Measurements from ENCODE around the gene PAPSS1.

Gene PAPSS1

DNA sequence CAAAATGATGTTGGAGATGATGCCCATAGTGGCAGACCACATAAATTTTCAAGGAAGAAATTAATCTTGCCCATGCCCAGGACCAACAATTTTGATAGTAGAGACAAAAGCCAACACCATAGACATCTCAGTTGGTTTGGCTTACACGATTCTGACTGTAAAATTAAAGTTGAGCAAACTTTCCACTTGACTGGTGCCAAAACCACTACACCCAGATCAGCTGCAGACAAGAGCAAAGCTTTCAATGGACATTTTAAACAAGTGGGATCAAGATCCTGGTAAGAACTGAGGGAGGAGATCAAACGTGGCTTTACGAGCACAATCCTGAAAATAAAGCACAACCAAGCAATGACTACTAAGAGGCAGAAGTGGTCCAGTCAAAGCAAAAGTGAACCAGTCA is 90.7 kb downstream of the PAPSS1 start:
- no peak for DNase-seq (ENCODE audit: low read depth)

DNA sequence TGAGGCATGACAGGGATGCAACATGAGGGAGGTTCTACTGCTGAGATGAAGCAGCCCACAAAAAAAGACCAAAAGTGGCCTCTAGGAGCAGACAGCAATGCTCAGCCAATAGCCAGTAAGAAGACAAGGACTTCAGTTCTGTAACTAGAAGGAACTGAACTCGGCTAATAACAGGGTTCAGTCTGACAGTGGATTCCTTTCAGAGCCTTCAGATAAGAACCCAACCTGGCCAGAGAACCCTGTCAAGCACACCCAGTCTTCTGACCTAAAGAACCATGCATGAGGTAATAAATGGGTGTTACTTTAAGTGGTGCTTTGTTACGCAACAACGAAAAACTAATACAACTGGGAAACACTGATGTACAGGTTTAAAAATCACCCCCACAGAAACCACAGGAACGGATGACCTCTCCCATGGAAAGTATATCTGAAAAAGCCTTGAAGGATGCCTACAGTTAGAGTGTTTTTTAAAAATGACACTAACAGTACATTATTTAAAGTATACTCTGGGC is 94.6 kb downstream of the PAPSS1 start:
- no peak for DNase-seq (ENCODE audit: low read depth)

DNA sequence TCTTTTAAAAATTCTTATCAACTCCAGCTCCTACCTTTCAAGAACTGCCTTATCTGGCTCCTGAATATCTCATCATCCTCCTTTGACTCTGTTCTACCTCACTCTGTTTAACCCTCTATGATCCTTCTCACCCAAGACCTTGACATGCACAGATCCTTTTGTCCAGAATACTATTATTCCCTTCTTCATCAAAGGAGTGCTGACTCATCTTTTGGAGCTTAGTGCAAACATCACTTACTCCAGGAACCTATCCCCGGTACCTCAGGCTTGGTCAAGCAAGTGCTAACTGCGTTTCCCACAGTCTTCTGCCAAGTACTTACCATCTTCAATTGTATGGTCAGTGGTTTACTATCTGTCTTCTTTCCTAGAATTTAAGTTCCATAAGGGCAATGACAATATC is 96.0 kb downstream of the PAPSS1 start:
- DNase-seq (ENCODE audit: low read depth): no peak

DNA sequence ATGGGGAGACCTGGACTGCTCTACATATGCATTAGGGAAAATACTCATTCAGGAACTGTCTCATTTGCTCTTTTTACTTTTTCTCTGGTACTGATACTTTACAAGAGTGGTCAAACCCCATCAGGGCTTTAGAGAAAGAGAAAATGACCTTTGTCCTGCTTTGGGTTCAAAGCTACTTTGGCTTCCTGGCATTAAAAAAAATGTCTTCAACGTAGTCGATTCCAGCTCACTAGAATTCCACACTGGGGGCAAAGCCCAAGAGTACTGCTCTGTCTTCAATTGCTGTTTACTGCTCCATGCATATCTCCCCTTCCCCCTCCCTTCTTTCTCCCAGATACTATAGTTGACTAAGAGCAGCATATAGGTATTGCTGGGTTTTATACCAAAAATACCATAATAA is 98.0 kb downstream of the PAPSS1 start:
- no peak for DNase-seq (ENCODE audit: low read depth)

DNA sequence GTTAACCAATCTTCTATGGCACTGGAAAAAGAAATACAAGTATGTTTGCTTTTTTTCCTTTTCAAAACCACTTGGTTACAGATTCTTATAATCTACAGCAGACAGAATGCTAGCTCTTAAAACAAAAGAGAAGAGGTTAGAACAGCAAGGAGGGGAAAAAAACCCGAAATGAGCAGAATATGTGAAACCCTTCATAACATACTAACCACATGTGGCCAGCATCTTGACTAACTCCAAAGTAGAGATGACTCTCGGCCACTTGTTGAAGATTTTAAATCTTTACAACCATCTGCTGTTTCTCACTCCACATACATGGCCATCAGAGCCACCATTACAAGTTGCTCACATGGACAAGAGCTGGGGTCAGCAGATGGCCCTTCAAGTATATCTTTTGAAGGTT is 100.3 kb downstream of the PAPSS1 start:
- no peak for DNase-seq (ENCODE audit: low read depth)

DNA sequence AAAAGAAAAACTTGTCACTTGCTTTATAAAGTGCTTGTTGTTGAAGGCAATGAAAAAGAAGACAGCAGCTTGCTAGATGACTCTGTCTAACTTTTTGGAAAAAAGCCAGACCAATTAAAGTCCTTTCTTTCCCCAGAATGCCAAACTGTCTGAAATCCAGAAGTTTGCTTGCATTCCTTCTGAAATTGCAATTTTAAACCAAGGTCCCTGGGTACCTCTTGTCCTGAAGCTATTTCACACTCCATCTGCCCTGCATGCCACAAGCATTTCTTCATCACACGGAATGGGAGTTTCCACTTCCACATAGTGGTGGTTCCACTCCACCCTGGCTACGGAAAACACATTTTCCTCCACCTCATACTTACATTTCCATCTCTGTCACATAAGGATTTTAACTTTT is 101.0 kb downstream of the PAPSS1 start:
- DNase-seq (ENCODE audit: low read depth): no peak

DNA sequence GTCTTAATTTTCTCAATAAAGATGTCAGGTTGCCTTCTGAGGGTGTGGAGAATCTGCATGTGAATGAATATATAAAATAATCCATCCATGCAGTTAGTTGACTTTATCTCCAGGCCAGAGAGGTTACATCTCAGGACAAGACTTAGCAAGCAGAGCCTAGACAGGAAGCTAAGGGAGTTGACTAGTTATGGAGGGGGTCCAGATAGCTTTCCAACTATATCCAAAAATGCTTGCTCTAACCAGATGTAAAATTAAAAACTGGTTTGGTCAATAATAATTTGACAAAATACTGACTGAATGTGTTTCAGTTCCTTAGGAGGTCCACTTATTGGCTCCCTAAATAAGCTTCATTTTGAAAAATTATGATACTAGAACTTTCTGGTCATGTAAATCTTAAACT is 101.4 kb downstream of the PAPSS1 start:
- no peak for DNase-seq (ENCODE audit: low read depth)

DNA sequence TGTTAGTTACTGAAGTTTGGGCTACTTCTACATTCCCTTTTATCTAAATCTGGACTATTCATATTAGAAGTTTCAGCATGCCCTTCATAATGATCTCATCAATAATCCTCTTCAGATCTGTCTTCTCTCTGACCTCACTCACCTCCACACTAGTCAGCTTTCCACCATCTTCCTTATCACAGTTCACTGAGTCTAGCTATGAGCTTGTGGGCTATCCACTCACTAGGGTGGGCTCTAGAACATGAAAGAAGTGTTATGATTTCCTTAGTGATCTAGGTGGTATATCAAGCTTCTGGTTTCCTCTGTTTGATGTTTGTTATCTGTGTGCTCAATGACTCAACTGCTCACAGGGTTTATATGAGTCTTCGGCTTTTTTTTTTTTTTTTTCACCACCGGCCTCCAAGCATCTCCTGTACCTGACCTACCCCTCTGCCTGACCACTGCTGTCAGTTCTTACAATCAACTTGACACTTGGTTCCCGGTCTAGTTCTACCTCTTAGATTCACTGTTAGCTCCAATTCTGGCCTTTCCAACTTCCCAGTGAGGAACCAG is 103.1 kb downstream of the PAPSS1 start:
- DNase-seq (ENCODE audit: low read depth): no peak

DNA sequence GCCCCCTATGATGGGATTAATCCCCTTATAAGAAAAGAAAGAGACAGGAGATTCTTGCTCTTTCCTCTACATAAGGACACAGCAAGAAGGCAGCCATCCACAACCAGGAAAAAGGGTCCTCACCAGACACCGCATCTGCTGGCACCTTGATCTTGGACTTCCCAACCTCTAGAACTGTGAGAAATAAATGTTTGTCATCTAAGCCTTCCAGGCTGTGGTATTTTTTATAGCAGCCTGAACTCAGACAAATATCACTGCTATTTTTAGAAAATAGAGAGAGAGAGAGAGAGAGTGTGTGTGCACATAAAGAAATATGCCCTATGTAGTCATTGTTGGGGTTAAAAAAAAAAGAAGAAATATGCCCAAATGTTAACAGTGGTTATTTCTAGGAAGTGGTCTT is 104.2 kb downstream of the PAPSS1 start:
- no peak for DNase-seq (ENCODE audit: low read depth)

DNA sequence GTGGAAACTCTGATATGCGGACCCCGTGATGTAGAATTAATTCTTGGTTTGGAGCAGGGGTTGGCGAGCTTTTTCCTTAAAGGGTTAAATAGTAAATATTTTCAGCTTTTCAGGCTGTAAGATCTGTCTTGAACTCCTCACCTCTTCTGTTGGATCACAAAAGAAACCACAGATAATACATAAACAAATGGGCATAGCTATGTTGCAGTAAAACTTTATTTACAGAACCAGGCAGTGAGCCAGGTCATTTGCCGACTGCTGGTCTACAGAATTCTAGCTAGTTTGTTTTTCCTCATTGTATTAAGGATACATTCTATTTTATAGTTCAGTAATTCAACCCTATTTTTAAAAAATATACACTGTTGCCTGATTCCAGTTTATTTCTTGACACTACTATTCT is 116.6 kb downstream of the PAPSS1 start:
- no peak for DNase-seq (ENCODE audit: low read depth)

DNA sequence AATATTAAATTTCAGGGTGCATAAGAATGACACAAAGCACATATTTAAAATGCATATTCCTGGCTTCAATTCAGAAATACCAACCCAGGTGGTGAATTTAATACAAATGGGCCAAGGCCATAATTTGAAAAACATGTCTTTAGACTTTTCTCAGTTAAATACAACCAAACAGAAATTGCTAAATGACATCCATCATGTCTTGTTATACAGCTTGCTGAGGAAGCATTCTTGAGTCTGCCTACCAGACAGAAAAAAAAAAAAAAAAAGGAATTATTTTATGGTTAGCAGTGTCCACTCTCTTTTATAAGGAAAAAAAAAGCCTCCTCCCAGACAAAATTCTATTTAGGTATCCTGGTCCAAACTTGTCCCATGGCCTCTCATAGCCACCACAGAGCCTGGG is 119.1 kb downstream of the PAPSS1 start:
- DNase-seq (ENCODE audit: low read depth): no peak

DNA sequence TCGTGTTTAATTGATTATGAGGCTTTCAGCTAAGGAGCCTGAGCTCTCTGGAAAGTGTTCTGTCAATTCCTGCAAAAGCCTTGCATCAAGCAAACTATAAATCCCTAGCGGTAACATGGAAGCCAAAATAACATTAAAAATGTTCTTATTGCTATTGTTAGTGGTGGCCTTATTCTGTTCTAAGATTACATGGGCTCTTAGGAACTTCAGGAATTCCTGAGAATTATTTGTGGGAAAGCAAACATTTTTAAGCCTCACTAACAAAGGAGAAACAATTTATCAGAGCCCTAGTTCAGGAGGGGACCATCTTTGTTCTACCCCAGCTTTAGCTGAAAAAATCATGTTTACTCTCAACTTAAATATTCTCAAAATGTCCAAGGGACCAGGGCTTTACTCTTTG is 119.6 kb downstream of the PAPSS1 start:
- DNase-seq (ENCODE audit: low read depth): no peak

DNA sequence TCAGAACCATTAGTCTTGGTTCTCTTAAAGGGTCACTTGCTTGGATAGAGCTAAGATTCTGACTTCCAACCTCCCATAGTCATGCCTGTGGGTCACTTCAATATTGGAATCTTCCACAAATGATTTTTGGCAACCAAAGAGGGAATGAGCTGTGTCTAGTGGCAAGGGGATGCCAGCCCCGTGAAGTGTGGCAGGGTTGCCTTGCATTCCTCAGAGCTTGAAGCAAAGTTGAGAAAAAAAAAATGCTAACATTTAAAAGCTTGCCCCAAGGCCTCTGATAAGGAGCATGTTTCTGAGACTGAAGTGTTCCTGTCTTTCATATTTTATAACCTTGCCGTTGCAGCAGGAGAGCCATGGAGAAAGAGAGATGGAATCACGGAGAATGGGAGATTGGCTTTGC is 120.2 kb downstream of the PAPSS1 start:
- no peak for DNase-seq (ENCODE audit: low read depth)

DNA sequence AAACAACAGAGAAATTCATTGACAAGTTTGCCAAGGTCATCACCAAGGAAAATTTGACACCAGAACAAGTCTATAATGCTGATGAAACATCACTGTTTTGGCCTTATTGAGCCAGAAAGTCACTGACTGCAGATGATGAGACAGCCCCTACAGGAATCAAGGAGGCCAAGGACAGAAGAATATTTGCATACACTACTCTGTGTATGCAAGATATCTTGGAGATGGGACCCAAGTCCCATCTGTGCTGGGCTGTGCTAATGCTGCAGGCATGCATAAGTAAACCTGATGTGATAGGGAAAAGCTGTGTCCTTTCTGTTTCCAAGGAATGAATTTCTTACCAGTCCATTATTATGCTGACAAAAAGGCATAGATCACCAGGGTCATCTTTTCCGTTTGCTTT is 126.8 kb downstream of the PAPSS1 start:
- no peak for DNase-seq (ENCODE audit: low read depth)

DNA sequence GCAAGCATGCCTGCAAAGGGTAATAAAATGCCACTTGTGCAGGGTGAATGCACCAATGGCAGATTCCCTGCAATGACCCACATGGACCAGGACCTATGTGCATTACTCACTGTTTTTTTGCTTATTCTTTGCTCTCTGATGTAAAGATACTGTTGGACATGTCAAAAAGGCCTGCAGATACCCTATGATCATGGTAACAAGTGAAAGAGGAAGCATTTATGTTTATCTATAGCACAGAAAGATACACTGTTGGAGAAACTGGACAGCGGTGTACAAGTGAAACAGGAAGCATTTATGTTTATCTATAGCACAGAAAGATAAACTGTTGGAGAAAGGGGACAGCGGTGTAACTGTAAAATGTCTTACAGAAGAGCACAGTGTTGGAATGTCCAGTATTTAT is 127.5 kb downstream of the PAPSS1 start:
- no peak for DNase-seq (ENCODE audit: low read depth)

DNA sequence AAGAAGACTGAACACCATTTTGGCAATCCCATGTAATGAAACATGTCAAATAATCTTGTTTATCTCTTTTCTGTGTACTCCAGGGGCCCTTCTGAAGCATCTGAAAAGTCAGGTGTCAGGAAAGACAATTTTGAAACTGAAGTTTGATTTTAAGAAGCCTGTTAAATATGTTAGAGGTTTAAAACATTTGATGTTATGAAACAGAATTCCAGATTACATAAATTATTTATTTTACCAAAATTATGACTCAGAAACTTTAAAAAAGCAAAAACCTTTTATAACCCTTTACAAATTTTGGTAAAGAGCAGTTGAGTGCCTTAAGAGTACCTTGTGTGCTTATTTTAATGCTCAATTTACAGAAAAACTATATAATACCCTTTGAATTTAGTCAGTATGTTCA is 130.8 kb downstream of the PAPSS1 start:
- DNase-seq (ENCODE audit: low read depth): no peak

DNA sequence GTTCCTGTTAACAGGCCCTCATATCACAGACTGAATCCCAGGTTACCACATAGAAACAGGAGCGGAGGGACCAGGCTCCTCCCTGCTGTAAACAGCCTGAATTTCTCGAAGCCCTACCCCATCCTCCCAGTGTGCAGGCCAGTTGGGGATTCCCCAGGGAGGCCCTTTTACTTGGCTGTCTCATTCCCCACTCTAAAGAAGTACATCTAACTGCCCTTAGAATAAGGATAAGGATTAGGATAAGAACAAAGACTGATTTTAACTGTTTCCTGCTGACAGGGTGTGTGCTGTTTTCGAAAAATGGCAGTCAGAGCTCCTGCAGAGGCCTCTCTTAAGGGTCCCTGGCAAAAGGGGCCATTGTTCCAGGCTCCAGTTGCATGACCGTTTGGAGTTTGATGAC is 133.7 kb downstream of the PAPSS1 start:
- DNase-seq (ENCODE audit: low read depth): no peak

DNA sequence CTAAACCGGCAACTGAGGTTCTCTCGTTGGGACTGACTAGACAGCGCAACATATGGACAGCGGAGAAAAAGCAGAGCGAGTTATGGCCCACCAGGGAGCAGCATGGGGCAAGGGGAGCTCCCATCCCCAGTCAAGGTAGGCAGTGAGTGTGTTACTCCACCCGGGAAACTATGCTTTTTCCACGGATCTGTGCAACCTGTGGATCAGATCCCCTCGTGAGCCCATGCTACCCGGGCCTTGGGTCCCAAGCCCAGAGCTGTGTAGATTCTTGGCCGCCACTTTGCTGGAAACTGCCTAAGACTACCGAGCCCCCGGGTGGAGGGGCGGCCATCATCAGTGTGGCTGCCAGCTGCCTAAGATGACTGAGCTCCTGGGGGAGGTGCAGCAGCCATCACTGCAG is 140.9 kb downstream of the PAPSS1 start:
- no peak for DNase-seq (ENCODE audit: low read depth)

DNA sequence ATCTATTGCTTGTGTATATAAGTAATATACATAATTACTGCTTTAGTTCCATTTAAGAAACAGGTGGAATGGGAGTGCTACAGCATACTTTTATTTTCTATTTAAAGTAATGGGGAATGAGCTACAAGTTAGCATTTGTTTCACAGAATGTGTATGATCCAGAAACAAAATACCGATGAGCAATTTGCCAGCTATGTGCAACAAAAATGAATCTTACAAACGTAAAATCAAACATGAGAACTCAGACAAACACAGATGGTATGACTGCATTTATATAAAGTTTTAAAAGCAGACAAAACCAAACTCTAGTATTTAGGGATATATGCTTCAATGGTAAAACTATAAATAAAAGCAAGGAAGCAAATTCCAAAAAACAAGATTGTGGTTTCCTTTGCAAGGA is 141.7 kb downstream of the PAPSS1 start:
- no peak for DNase-seq (ENCODE audit: low read depth)

DNA sequence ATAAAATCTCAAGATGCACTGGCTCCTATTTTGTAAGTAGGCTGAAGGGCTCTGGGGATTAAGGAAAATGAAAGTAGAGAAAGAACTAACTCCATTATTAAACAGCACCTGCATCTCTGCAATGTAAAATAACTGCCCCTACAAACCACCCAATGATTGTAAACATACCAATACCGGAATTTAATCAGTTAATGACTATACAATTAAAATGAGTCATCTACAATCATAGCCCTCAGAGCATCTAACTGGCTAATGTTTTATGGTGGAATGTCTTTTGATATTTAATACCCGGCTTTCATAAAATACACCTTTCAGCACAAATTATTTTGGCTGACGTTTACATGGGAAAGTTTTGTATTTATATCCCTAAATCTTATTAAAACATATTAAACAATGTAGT is 142.3 kb downstream of the PAPSS1 start:
- DNase-seq (ENCODE audit: low read depth): no peak

DNA sequence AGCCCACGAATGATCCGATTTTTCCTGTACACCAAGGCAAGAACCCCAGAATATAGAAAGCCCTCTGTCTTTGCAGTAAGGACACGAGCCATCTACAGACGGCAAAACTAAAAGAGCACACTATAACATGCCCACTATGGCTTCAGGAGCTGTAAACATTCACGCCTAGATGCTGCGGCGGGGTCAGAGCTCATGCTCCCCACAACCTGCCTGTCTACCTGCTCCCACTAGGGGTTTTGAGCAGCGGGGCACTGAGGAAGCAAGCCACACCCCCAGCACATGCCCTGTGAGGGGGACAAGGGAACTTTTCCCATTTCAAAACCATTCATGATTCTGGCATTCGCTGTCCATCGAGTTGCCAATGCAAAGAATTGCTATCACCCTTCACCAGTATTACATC is 144.8 kb downstream of the PAPSS1 start:
- DNase-seq (ENCODE audit: low read depth): no peak

DNA sequence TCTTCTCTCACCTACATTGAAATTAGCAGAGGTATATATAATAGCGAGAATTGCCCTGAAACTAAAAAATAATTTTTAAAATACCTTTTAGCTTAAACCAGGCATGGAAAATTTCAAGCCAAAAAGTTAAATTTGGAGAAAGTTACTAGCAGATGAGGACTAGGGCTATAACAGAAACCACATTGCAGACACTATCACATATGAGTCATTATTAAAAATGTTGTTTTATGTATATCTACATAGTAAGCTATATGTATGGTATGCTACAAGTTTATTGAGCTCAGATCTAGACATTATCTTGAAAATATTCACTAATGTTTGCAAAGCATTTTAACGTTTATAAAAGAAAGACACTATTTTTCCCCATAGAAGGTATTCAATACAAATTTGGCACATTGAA is 147.8 kb downstream of the PAPSS1 start:
- DNase-seq (ENCODE audit: low read depth): no peak

DNA sequence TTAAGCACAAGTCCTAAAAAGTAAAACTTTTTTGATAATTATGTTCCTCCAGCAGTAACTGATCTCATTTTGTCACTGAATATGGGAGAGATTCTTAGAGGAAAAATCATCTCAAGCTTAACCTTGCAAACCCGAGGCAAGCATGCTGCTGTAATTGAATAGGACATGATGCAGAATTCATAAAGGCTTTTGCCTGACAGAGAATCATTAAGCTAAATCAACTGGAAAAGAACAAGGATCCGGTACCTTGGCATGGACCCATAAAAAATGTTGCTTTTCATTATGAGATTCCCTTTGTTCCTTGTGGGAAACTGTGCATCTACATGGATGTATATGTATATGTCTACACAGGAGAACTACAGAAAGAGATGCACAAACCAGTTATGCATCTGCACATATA is 149.1 kb downstream of the PAPSS1 start:
- no peak for DNase-seq (ENCODE audit: low read depth)

DNA sequence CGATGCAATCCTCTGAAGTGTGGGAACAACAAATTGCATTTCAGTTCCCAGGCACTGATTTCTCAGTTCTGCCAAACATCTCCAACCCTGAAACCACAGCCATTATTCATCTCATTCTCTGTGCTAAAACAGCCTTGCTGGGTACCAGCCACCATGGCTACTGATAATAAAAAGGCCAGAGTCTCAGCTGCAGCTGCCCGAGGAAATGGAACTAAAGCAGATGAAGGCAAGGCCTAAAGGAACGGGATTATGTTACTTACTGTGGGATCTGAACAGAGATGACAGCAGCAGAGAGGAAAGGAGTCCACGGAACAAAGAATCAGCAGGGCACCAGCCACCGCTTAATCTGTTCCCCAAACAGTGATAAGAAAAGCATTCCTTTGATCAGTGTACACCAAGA is 155.7 kb downstream of the PAPSS1 start:
- DNase-seq (ENCODE audit: low read depth): no peak

All from stimulated activated CD8-positive, alpha-beta memory T cell treated with anti-CD3 and anti-CD28 coated beads, Interleukin-12 subunit alpha, Interleukin-12 subunit beta, amount 100 ng/mL, for 1 hour (primary cell).